ENCODE measurements around the gene UNC13D. TPM values are rescaled to one million over a fixed set of nuclear protein-coding genes. Genes with fewer than 3 reads are reported as not detected.
A peak's percentile ranks its signal among the peaks of the same experiment; 100 is the strongest.

UNC13D gene
- total and polyA plus RNA-seq, 9 of the 15 experiments (the other 6 are each of a cell fraction or from before 2014, with no cell fraction given) = 0.86 to 244 (median 69.2) TPM

DNA sequence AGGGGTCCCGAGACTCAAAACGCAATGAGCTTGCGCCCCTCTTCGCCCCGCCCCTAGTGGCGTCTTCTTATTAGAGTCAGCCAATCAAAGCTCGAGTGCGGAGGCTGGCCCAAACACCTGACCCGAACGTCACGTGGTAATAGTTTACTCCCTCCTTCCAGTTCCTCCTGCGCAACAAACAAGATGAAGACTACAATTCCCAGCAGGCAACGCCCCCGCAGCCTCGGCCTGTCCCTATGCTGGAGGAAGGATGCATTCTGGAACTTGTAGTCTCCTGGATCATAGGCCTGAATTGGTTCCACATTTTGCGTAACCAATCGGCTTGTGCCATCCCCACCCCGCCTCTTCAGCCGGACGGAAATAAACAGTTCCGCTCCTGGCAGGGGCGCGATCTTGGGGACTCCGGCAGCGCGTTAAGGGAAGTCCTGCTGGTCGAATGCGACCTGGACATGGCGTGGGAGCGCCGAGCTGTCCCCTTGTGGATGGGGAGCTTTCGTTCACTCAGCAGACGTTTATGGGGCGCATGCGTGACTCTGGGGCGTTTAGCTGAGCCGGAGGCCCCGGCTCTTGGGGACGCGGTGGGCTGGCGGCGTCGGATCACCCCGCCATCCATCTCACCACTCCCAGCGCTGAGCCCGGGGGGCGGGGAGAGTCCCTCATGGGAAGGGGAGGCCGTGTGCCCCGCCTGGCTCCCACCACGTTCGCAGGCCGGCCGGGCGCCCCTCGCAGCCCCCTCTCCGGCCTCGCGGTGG lies 11.3 kb upstream of the UNC13D start, which contains the start of gene WBP2 (continued):
- TF ChIP-seq, protein P1, sequence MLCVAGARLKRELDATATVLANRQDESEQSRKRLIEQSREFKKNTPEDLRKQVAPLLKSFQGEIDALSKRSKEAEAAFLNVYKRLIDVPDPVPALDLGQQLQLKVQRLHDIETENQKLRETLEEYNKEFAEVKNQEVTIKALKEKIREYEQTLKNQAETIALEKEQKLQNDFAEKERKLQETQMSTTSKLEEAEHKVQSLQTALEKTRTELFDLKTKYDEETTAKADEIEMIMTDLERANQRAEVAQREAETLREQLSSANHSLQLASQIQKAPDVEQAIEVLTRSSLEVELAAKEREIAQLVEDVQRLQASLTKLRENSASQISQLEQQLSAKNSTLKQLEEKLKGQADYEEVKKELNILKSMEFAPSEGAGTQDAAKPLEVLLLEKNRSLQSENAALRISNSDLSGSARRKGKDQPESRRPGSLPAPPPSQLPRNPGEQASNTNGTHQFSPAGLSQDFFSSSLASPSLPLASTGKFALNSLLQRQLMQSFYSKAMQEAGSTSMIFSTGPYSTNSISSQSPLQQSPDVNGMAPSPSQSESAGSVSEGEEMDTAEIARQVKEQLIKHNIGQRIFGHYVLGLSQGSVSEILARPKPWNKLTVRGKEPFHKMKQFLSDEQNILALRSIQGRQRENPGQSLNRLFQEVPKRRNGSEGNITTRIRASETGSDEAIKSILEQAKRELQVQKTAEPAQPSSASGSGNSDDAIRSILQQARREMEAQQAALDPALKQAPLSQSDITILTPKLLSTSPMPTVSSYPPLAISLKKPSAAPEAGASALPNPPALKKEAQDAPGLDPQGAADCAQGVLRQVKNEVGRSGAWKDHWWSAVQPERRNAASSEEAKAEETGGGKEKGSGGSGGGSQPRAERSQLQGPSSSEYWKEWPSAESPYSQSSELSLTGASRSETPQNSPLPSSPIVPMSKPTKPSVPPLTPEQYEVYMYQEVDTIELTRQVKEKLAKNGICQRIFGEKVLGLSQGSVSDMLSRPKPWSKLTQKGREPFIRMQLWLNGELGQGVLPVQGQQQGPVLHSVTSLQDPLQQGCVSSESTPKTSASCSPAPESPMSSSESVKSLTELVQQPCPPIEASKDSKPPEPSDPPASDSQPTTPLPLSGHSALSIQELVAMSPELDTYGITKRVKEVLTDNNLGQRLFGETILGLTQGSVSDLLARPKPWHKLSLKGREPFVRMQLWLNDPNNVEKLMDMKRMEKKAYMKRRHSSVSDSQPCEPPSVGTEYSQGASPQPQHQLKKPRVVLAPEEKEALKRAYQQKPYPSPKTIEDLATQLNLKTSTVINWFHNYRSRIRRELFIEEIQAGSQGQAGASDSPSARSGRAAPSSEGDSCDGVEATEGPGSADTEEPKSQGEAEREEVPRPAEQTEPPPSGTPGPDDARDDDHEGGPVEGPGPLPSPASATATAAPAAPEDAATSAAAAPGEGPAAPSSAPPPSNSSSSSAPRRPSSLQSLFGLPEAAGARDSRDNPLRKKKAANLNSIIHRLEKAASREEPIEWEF (CRISPR knock-in tag; IDR thresholded peaks at IDR 0.05) = no peak
- TF ChIP-seq TAL1 (IDR thresholded peaks at IDR 0.05) (no peak), POLR2B (IDR thresholded peaks at IDR 0.05; ENCODE audit: low read depth, partially characterized antibody) (peak; percentile 95), FOSL1 (tag; conservative IDR thresholded peaks at IDR 0.05) (peak; percentile 33; the same call in 1 of the 2 replicates), CREB1 (IDR thresholded peaks at IDR 0.05) (peak; percentile 72), CREB1 (CRISPR knock-in tag; IDR thresholded peaks at IDR 0.05) (peak; percentile 80), KAT7 (CRISPR knock-in tag; IDR thresholded peaks at IDR 0.05; ENCODE audit: borderline replicate concordance) (no peak; the same call in 1 of the 2 replicates), PYGO2 (tag; IDR thresholded peaks at IDR 0.05) (no peak), ATF7 (IDR thresholded peaks at IDR 0.05) (peak; percentile 89)
- TF ChIP-seq, protein P2, sequence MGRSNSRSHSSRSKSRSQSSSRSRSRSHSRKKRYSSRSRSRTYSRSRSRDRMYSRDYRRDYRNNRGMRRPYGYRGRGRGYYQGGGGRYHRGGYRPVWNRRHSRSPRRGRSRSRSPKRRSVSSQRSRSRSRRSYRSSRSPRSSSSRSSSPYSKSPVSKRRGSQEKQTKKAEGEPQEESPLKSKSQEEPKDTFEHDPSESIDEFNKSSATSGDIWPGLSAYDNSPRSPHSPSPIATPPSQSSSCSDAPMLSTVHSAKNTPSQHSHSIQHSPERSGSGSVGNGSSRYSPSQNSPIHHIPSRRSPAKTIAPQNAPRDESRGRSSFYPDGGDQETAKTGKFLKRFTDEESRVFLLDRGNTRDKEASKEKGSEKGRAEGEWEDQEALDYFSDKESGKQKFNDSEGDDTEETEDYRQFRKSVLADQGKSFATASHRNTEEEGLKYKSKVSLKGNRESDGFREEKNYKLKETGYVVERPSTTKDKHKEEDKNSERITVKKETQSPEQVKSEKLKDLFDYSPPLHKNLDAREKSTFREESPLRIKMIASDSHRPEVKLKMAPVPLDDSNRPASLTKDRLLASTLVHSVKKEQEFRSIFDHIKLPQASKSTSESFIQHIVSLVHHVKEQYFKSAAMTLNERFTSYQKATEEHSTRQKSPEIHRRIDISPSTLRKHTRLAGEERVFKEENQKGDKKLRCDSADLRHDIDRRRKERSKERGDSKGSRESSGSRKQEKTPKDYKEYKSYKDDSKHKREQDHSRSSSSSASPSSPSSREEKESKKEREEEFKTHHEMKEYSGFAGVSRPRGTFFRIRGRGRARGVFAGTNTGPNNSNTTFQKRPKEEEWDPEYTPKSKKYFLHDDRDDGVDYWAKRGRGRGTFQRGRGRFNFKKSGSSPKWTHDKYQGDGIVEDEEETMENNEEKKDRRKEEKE (IDR thresholded peaks at IDR 0.05; ENCODE audit: borderline replicate concordance in 1 of 2, control insufficient read depth in 1 of 2, low read depth in 2 of 2, low read length in 1 of 2) = peak in 1 of 2 experiments; percentile 68; a peak in 1 of 4 replicates
- TF ChIP-seq, protein P3, sequence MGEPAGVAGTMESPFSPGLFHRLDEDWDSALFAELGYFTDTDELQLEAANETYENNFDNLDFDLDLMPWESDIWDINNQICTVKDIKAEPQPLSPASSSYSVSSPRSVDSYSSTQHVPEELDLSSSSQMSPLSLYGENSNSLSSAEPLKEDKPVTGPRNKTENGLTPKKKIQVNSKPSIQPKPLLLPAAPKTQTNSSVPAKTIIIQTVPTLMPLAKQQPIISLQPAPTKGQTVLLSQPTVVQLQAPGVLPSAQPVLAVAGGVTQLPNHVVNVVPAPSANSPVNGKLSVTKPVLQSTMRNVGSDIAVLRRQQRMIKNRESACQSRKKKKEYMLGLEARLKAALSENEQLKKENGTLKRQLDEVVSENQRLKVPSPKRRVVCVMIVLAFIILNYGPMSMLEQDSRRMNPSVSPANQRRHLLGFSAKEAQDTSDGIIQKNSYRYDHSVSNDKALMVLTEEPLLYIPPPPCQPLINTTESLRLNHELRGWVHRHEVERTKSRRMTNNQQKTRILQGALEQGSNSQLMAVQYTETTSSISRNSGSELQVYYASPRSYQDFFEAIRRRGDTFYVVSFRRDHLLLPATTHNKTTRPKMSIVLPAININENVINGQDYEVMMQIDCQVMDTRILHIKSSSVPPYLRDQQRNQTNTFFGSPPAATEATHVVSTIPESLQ (CRISPR knock-in tag; IDR thresholded peaks at IDR 0.05) = peak; percentile 71; the same call in 1 of the 2 replicates
- TF ChIP-seq, protein P4, sequence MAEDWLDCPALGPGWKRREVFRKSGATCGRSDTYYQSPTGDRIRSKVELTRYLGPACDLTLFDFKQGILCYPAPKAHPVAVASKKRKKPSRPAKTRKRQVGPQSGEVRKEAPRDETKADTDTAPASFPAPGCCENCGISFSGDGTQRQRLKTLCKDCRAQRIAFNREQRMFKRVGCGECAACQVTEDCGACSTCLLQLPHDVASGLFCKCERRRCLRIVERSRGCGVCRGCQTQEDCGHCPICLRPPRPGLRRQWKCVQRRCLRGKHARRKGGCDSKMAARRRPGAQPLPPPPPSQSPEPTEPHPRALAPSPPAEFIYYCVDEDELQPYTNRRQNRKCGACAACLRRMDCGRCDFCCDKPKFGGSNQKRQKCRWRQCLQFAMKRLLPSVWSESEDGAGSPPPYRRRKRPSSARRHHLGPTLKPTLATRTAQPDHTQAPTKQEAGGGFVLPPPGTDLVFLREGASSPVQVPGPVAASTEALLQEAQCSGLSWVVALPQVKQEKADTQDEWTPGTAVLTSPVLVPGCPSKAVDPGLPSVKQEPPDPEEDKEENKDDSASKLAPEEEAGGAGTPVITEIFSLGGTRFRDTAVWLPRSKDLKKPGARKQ (CRISPR knock-in tag; IDR thresholded peaks at IDR 0.05) = no peak
- TF ChIP-seq, protein P5, sequence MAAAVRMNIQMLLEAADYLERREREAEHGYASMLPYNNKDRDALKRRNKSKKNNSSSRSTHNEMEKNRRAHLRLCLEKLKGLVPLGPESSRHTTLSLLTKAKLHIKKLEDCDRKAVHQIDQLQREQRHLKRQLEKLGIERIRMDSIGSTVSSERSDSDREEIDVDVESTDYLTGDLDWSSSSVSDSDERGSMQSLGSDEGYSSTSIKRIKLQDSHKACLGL (CRISPR knock-in tag; IDR thresholded peaks at IDR 0.05; ENCODE audit: borderline replicate concordance, poor library complexity, severe bottlenecking) = no peak
